Measurements from ENCODE around the gene BIRC6.

- TF ChIP-seq, protein P1, sequence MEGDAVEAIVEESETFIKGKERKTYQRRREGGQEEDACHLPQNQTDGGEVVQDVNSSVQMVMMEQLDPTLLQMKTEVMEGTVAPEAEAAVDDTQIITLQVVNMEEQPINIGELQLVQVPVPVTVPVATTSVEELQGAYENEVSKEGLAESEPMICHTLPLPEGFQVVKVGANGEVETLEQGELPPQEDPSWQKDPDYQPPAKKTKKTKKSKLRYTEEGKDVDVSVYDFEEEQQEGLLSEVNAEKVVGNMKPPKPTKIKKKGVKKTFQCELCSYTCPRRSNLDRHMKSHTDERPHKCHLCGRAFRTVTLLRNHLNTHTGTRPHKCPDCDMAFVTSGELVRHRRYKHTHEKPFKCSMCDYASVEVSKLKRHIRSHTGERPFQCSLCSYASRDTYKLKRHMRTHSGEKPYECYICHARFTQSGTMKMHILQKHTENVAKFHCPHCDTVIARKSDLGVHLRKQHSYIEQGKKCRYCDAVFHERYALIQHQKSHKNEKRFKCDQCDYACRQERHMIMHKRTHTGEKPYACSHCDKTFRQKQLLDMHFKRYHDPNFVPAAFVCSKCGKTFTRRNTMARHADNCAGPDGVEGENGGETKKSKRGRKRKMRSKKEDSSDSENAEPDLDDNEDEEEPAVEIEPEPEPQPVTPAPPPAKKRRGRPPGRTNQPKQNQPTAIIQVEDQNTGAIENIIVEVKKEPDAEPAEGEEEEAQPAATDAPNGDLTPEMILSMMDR (IDR thresholded peaks at IDR 0.05; ENCODE audit: low read length), result no peak
- TF ChIP-seq EZH2 (IDR thresholded peaks at IDR 0.05; ENCODE audit: borderline replicate concordance, low read length), result no peak
Observed at GRCh38 chr2:32384529-32384928, 27.7 kb downstream of the BIRC6 start.

Measured in OCI-LY1 (cell line).